GM12891 (cell line): ENCODE measurements around the gene COL20A1.
"Not testable (repeated sequence)": the region's sequence is repeated elsewhere in the genome, so short reads cannot be mapped to it uniquely, and the experiment has no call there.

Experiments
- PAX5 ChIP-seq: IDR thresholded peaks from 2 replicates; pipeline ENCODE4 v1.6.1; 2011; ENCODE audit warnings: low read length, moderate library complexity, mild to moderate bottlenecking; ENCODE audit not compliant: insufficient read depth, severe bottlenecking
- POLR2A ChIP-seq: IDR thresholded peaks from 2 replicates; pipeline ENCODE4 v1.6.1; 2011; ENCODE audit warnings: low read depth, low read length, control low read depth
- POLR2AphosphoS5 ChIP-seq: IDR thresholded peaks from 2 replicates; pipeline ENCODE4 v1.6.1; 2011; ENCODE audit warnings: low read depth, low read length, control low read depth
- POU2F2 ChIP-seq: IDR thresholded peaks from 2 replicates; pipeline ENCODE4 v1.6.1; 2011; ENCODE audit warnings: low read depth, mild to moderate bottlenecking, control low read depth, low read length, moderate library complexity
- TAF1 ChIP-seq: IDR thresholded peaks from 2 replicates; pipeline ENCODE4 v1.6.1; 2011; ENCODE audit warnings: low read depth, low read length, control low read depth

- TF ChIP-seq POLR2A, TAF1, POLR2AphosphoS5, POU2F2, PAX5: not testable (repeated sequence)
Observed at GRCh38 chr20:63379872-63380271, 86.9 kb downstream of the COL20A1 start.
